K562 (cell line): Measurements from ENCODE around the gene TP53BP2. TPM values are rescaled to one million over a fixed set of nuclear protein-coding genes. Genes with fewer than 3 reads are reported as not detected.

Source experiments
- ATAC-seq: fragments of 200-7000 bp; cut with Tn5 transposase; 3 replicates; pipeline ENCODE4 v1.9.1; 2020; ENCODE audit warnings: moderate library complexity
- BruUV-seq: library from RNA; stranded (reverse); fragments of 400-500 nt; replicated peaks from 2 replicates; lab custom pipeline; 2021; lab: Mats Ljungman, UMichigan
- CTCF ChIA-PET: fragments of 300-600 bp; formaldehyde crosslinking; extraction: SDS; loops from one replicate; lab custom pipeline; 2021; ENCODE audit warnings: low intra/inter-chr PET ratio; lab: Yijun Ruan, JAX
- POLR2A ChIA-PET: fragments of 300-600, 350-650 bp; sonication (Branson Sonifier 250); formaldehyde crosslinking; extraction: SDS; loops from one replicate; lab custom pipeline; 2021; ENCODE audit warnings: antibody characterized with exemption, inconsistent platforms; lab: Yijun Ruan, JAX
- DNase-seq, 4 experiments: peaks; one replicate each; pipeline versions ENCODE4 v3.0.0 to v3.0.0-alpha.2; 2011 to 2018; ENCODE audit warnings: low spot score in 3 of 4, mixed read lengths in 3 of 4; ENCODE audit errors: extremely low read depth in 1 of 4
- FAIRE-seq: peaks from 2 replicates; lab custom pipeline; 2011; peaks lifted over from hg19 to GRCh38; lab: Jason Lieb, UNC
- H2AFZ ChIP-seq: 2 replicates; pipeline ENCODE4 v1.6.0; 2011; ENCODE audit warnings: low read depth, low read length, control low read depth, inconsistent platforms
- H3K27ac ChIP-seq: fragments of 200-600 bp; 3 replicates; pipeline ENCODE4 v1.8.0; 2011; ENCODE audit warnings: low read depth, mild to moderate bottlenecking, control low read depth, inconsistent platforms, low read length, moderate library complexity, mixed read lengths; ENCODE audit errors: extremely low read depth
- H3K27me3 ChIP-seq, 2 experiments: fragments of 300-600 bp in 1 of 2; 2 replicates in 1 of 2; 3 replicates in 1 of 2; pipeline versions ENCODE4 v1.6.0 to v1.8.0; 2011; ENCODE audit warnings: inconsistent platforms in 2 of 2, low read length in 2 of 2, mild to moderate bottlenecking in 1 of 2, mixed read lengths in 1 of 2, moderate library complexity in 1 of 2; ENCODE audit not compliant: control insufficient read depth in 2 of 2, insufficient read depth in 2 of 2
- H3K36me3 ChIP-seq: fragments of 300-600 bp; 3 replicates; pipeline ENCODE4 v1.8.0; 2011; ENCODE audit warnings: mild to moderate bottlenecking, low read length, inconsistent platforms; ENCODE audit not compliant: control insufficient read depth, insufficient read depth
- H3K4me1 ChIP-seq, 2 experiments: fragments of 200-600 bp in 1 of 2; replicated peaks in 1 of 2; 2 replicates in 1 of 2; 3 replicates in 1 of 2; pipeline versions ENCODE4 v1.5.1 to v1.8.0; 2011; ENCODE audit warnings: inconsistent platforms in 2 of 2, low read length in 2 of 2, mild to moderate bottlenecking in 1 of 2, mixed read lengths in 1 of 2, moderate library complexity in 1 of 2; ENCODE audit not compliant: control insufficient read depth in 2 of 2, insufficient read depth in 2 of 2
- H3K4me2 ChIP-seq: 2 replicates; pipeline ENCODE4 v1.6.1; 2011; ENCODE audit warnings: low read length, control low read depth, inconsistent platforms, mixed read lengths; ENCODE audit not compliant: insufficient read depth
- H3K4me3 ChIP-seq: fragments of 200-600 bp; sonication (generic), shearing (Covaris generic); 2 replicates; pipeline ENCODE4 v1.5.1; 2016; ENCODE audit warnings: control low read depth, inconsistent platforms
- H3K79me2 ChIP-seq: fragments of 200-600 bp; 3 replicates; pipeline ENCODE4 v1.8.0; 2011; ENCODE audit warnings: low read length, inconsistent platforms; ENCODE audit not compliant: control insufficient read depth, insufficient read depth
- H3K9ac ChIP-seq, 2 experiments: 2 replicates each; pipeline versions ENCODE4 v1.6.0 to v1.6.1; 2011; ENCODE audit warnings: low read depth in 2 of 2, low read length in 2 of 2, control low read depth in 1 of 2, inconsistent platforms in 1 of 2, mild to moderate bottlenecking in 1 of 2, mixed read lengths in 1 of 2; ENCODE audit not compliant: insufficient read depth in 1 of 2
- H3K9me1 ChIP-seq: one replicate; pipeline ENCODE4 v1.6.0; 2011; ENCODE audit warnings: inconsistent platforms, mild to moderate bottlenecking, low read length, moderate library complexity; ENCODE audit not compliant: control insufficient read depth, insufficient read depth
- H3K9me3 ChIP-seq: replicated peaks from 2 replicates; pipeline ENCODE4 v1.5.1; 2011; ENCODE audit warnings: low read depth, low read length, inconsistent platforms; ENCODE audit not compliant: control insufficient read depth, insufficient read depth
- H4K20me1 ChIP-seq: replicated peaks from 2 replicates; pipeline ENCODE4 v1.6.1; 2011; ENCODE audit warnings: low read length, inconsistent platforms, mixed read lengths; ENCODE audit not compliant: control insufficient read depth, insufficient read depth
- BMI1 ChIP-seq: fragments of 150-350 bp; IDR thresholded peaks from 2 replicates; pipeline ENCODE4 v1.6.1; 2014; ENCODE audit warnings: low read length
- KLF10 ChIP-seq: fragments of 250-450 bp; sonication (Bioruptor Pico); IDR thresholded peaks from 2 replicates; pipeline ENCODE4 v1.6.1; 2021; ENCODE audit warnings: matching md5 sums
- LARP7 ChIP-seq: fragments of 450-650 bp; IDR thresholded peaks from 2 replicates; pipeline ENCODE4 v1.6.1; 2016
- MEIS2 ChIP-seq: fragments of 450-650 bp; IDR thresholded peaks from 2 replicates; pipeline ENCODE4 v1.6.1; 2014; ENCODE audit warnings: mild to moderate bottlenecking; ENCODE audit not compliant: partially characterized antibody
- NUFIP1 ChIP-seq: fragments of 450-650 bp; IDR thresholded peaks from 2 replicates; pipeline ENCODE4 v1.6.1; 2018; ENCODE audit not compliant: partially characterized antibody
- PURB ChIP-seq: sonication (generic); formaldehyde crosslinking; IDR thresholded peaks from 2 replicates; pipeline ENCODE4 v1.9.0; 2021; ENCODE audit warnings: low read depth, mild to moderate bottlenecking, missing genetic modification reagents
- SRSF3 ChIP-seq: fragments of 200-400 bp; formaldehyde crosslinking; IDR thresholded peaks from 2 replicates; pipeline ENCODE4 v1.6.1; 2016; ENCODE audit warnings: mild to moderate bottlenecking, low read length, moderate library complexity; ENCODE audit not compliant: insufficient read depth
- SRSF7 ChIP-seq: fragments of 200-400 bp; formaldehyde crosslinking; optimal IDR thresholded peaks from 2 replicates; pipeline ENCODE3; 2017; ENCODE audit warnings: mild to moderate bottlenecking, low read depth, low read length
- STAT5B ChIP-seq: fragments of 250-450 bp; sonication (Bioruptor Pico); IDR thresholded peaks from 2 replicates; pipeline ENCODE4 v1.8.0; 2021; ENCODE audit warnings: mild to moderate bottlenecking, inconsistent platforms
- ZBED1 ChIP-seq: IDR thresholded peaks from 2 replicates; pipeline ENCODE4 v1.6.1; 2014
- ZNF212 ChIP-seq: fragments of 450-650 bp; formaldehyde crosslinking; IDR thresholded peaks from 2 replicates; pipeline ENCODE4 v1.4.0; 2020; ENCODE audit warnings: mild to moderate bottlenecking
- in situ Hi-C: fragments of 300-500 bp; cut with MboI; formaldehyde crosslinking; loops from 4 replicates; pipeline ENCODE4 v1.15.0; 2018; ENCODE audit warnings: inconsistent platforms, mixed read lengths
- intact Hi-C: fragments of 100-400 bp; cut with micrococcal nuclease; formaldehyde crosslinking; loops from 2 replicates; pipeline ENCODE4 v1.14.2; 2022
- polyA plus RNA-seq, 8 experiments: library from polyadenylated mRNA; depleted of rRNA in 4 of 8; stranded (reverse) in 5 of 8; unstranded in 3 of 8; fragments of >200 nt; fragmentation: Nextera tagmentation in 2 of 8; fragmentation: Illumina TruSeq in 1 of 8; extraction: Ambion mirVana in 2 of 8; extraction: Trizol in 1 of 8; gene quantifications; 2 replicates each; pipeline versions ENCODE4 v1.2.1 to v1.2.3, GENCODE V29; 2011 to 2014; ENCODE audit warnings: inconsistent platforms in 1 of 8, missing spikeins in 1 of 8
- total RNA-seq, 7 experiments: library from RNA; depleted of rRNA in 6 of 7; stranded (reverse); fragments of >200 nt in 6 of 7; fragmentation: Illumina TruSeq in 2 of 7; extraction: Trizol in 2 of 7; gene quantifications; 2 replicates each; pipeline versions ENCODE4 v1.2.1 to v1.2.3, GENCODE V29; 2011 to 2021; ENCODE audit warnings: low replicate concordance in 1 of 7
- TF ChIP-seq, protein P1 (sequence below): sonication (generic); formaldehyde crosslinking; IDR thresholded peaks from 2 replicates; pipeline ENCODE4 v1.8.0; 2022; ENCODE audit warnings: missing genetic modification reagents, mild to moderate bottlenecking, borderline replicate concordance
- TF ChIP-seq, protein P2 (sequence below): fragments of 450-650 bp; IDR thresholded peaks from 2 replicates; pipeline ENCODE4 v1.6.1; 2016; ENCODE audit warnings: borderline replicate concordance
- TF ChIP-seq, protein P3 (sequence below): sonication (generic); formaldehyde crosslinking; IDR thresholded peaks from 2 replicates; pipeline ENCODE4 v1.8.1; 2022; ENCODE audit warnings: missing genetic modification reagents
- TF ChIP-seq, protein P4 (sequence below): sonication (generic); formaldehyde crosslinking; IDR thresholded peaks from 2 replicates; pipeline ENCODE4 v1.8.0; 2022; ENCODE audit warnings: mild to moderate bottlenecking, missing genetic modification reagents

TP53BP2 gene
- total and polyA plus RNA-seq, 9 of the 15 experiments (the other 6 are each of a cell fraction or from before 2014, with no cell fraction given) = 17.0 to 69.6 (median 40.1) TPM

DNA sequence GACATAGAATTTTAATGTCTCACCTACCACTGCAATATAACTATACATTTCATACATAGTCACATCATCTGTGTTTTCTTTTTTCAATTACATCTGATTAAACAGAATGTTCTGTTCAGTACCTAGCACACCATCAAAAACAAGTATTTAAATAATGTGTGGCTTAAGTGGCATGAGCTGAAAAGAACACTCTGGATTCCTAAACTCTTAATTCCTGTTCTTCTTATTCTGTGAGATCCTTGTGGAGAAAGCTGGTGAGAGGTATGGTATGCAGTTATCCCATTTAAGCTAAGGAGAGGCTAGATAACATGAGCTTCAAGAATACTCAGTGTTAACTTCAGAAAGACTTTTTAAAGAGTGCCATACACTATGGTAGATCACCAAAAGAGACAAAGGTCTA is 5.5 kb downstream of the TP53BP2 start:
- Histone ChIP-seq H4K20me1 (peaks cover 38% of the 10 kb centered on the region), H3K9me1 (no peaks in the 10 kb centered on the region), H3K4me2 (no peak overlapping the region), H3K9me3 (no peaks in the 10 kb centered on the region), H3K9ac (no peak overlapping the region), H2AFZ (no peak overlapping the region), H3K27me3 (no peaks in the 10 kb centered on the region), H3K4me3 (no peak overlapping the region)
- BruUV-seq = no TSS peak
- ChIA-PET POLR2A (interaction anchor here (0.6 to 2.3 kb wide), 10 partner anchors 9 to 363 kb away, joined by 3 to 14 read pairs (median 4); no protein-coding TSS in a partner anchor), CTCF (no interaction called here)
- intact Hi-C loops = no loop called here
- FAIRE-seq = no peak
- TF ChIP-seq SRSF7 = no peak
- TF ChIP-seq BMI1 = no peak
- TF ChIP-seq, protein P1, sequence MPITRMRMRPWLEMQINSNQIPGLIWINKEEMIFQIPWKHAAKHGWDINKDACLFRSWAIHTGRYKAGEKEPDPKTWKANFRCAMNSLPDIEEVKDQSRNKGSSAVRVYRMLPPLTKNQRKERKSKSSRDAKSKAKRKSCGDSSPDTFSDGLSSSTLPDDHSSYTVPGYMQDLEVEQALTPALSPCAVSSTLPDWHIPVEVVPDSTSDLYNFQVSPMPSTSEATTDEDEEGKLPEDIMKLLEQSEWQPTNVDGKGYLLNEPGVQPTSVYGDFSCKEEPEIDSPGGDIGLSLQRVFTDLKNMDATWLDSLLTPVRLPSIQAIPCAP (CRISPR knock-in tag) = no peak
- TF ChIP-seq KLF10 (CRISPR knock-in tag) = no peak
- TF ChIP-seq STAT5B (CRISPR knock-in tag) = no peak
- TF ChIP-seq ZBED1 = no peak
- TF ChIP-seq, protein P2, sequence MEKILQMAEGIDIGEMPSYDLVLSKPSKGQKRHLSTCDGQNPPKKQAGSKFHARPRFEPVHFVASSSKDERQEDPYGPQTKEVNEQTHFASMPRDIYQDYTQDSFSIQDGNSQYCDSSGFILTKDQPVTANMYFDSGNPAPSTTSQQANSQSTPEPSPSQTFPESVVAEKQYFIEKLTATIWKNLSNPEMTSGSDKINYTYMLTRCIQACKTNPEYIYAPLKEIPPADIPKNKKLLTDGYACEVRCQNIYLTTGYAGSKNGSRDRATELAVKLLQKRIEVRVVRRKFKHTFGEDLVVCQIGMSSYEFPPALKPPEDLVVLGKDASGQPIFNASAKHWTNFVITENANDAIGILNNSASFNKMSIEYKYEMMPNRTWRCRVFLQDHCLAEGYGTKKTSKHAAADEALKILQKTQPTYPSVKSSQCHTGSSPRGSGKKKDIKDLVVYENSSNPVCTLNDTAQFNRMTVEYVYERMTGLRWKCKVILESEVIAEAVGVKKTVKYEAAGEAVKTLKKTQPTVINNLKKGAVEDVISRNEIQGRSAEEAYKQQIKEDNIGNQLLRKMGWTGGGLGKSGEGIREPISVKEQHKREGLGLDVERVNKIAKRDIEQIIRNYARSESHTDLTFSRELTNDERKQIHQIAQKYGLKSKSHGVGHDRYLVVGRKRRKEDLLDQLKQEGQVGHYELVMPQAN = no peak
- TF ChIP-seq, protein P3, sequence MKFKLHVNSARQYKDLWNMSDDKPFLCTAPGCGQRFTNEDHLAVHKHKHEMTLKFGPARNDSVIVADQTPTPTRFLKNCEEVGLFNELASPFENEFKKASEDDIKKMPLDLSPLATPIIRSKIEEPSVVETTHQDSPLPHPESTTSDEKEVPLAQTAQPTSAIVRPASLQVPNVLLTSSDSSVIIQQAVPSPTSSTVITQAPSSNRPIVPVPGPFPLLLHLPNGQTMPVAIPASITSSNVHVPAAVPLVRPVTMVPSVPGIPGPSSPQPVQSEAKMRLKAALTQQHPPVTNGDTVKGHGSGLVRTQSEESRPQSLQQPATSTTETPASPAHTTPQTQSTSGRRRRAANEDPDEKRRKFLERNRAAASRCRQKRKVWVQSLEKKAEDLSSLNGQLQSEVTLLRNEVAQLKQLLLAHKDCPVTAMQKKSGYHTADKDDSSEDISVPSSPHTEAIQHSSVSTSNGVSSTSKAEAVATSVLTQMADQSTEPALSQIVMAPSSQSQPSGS = no peak
- no peak for TF ChIP-seq MEIS2
- TF ChIP-seq NUFIP1 = no peak
- no peak for TF ChIP-seq LARP7
- TF ChIP-seq SRSF3 = no peak
- TF ChIP-seq, protein P4, sequence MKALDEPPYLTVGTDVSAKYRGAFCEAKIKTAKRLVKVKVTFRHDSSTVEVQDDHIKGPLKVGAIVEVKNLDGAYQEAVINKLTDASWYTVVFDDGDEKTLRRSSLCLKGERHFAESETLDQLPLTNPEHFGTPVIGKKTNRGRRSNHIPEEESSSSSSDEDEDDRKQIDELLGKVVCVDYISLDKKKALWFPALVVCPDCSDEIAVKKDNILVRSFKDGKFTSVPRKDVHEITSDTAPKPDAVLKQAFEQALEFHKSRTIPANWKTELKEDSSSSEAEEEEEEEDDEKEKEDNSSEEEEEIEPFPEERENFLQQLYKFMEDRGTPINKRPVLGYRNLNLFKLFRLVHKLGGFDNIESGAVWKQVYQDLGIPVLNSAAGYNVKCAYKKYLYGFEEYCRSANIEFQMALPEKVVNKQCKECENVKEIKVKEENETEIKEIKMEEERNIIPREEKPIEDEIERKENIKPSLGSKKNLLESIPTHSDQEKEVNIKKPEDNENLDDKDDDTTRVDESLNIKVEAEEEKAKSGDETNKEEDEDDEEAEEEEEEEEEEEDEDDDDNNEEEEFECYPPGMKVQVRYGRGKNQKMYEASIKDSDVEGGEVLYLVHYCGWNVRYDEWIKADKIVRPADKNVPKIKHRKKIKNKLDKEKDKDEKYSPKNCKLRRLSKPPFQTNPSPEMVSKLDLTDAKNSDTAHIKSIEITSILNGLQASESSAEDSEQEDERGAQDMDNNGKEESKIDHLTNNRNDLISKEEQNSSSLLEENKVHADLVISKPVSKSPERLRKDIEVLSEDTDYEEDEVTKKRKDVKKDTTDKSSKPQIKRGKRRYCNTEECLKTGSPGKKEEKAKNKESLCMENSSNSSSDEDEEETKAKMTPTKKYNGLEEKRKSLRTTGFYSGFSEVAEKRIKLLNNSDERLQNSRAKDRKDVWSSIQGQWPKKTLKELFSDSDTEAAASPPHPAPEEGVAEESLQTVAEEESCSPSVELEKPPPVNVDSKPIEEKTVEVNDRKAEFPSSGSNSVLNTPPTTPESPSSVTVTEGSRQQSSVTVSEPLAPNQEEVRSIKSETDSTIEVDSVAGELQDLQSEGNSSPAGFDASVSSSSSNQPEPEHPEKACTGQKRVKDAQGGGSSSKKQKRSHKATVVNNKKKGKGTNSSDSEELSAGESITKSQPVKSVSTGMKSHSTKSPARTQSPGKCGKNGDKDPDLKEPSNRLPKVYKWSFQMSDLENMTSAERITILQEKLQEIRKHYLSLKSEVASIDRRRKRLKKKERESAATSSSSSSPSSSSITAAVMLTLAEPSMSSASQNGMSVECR (CRISPR knock-in tag) = no peak
- no peak for TF ChIP-seq PURB (CRISPR knock-in tag)
- no peak for TF ChIP-seq ZNF212
- TF ChIP-seq, all 486 proteins: peak for 0
- Histone ChIP-seq H3K79me2 (peaks cover 100% of the 10 kb centered on the region), H3K4me1 (peaks cover 12 to 63% of the 10 kb centered on the region in 2 experiments), H3K27ac (peak overlapping the region; percentile 28; the same call in 1 of the 3 replicates), H3K36me3 (peaks cover 15% of the 10 kb centered on the region; the same call in 2 of the 3 replicates)
- in situ Hi-C loops = no loop called here
- no peak for DNase-seq
- peak; percentile 2; the same call in 2 of the 3 replicates for ATAC-seq
